OCI-LY1 (cell line): ENCODE results near the gene GIN1.

Experiments used
- CTCF ChIP-seq: fragments of 200-600 bp; sonication (generic), shearing (Covaris generic); IDR thresholded peaks from 2 replicates; pipeline ENCODE4 v1.5.1; 2017; ENCODE audit warnings: mild to moderate bottlenecking, antibody characterized with exemption, low read length, moderate library complexity, mixed read lengths
- EZH2 ChIP-seq: fragments of 200-600 bp; sonication (generic), shearing (Covaris generic); IDR thresholded peaks from 2 replicates; pipeline ENCODE4 v1.8.0; 2017; ENCODE audit warnings: borderline replicate concordance, mixed run types, mild to moderate bottlenecking, antibody characterized with exemption, low read length, moderate library complexity, mixed read lengths

GRCh38 chr5:103151156-103151555, 31.2 kb upstream of the GIN1 start:
- TF ChIP-seq CTCF (no peak), EZH2 (no peak)
